Measurements from ENCODE around the gene STUM. TPM values are rescaled to one million over a fixed set of nuclear protein-coding genes. Genes with fewer than 3 reads are reported as not detected.

STUM gene
- polyA plus RNA-seq, 1 experiment = not detected

- CTCF ChIA-PET = interaction anchor here (1.3 to 2.1 kb wide), 3 partner anchors 12 to 196 kb away, joined by 3 to 7 read pairs (median 6); partner anchors contain the start of gene PARP1
- peaks cover 28% of the 10 kb centered on the region for H3K27me3 ChIP-seq (ENCODE audit: control insufficient read depth, insufficient read depth, low read length)
- H3K9me3 ChIP-seq (ENCODE audit: control insufficient read depth, insufficient read depth, low read length) = no peaks in the 10 kb centered on the region
- no peak for DNase-seq (ENCODE audit: low read depth, low spot score)
- H3K4me3 ChIP-seq (ENCODE audit: low read depth, low read length) = no peak overlapping the region
- POLR2A ChIA-PET = no interaction called here
- no peak for TF ChIP-seq CTCF (IDR thresholded peaks at IDR 0.05; ENCODE audit: low read depth, low read length)
- H3K27ac ChIP-seq (ENCODE audit: low read depth, low read length) = no peak overlapping the region
These were observed 55.4 kb downstream of the STUM start for GRCh38 chr1:226603858-226604559.

GRCh38 chr1:226604560-226605317 lies 56.2 kb downstream of the STUM start:
- ChIA-PET POLR2A (no interaction called here), CTCF (interaction anchor here (2.1 kb wide), 1 partner anchor 22 kb away, joined by 6 read pairs; no protein-coding TSS in a partner anchor)
- no peak overlapping the region for H3K27ac ChIP-seq (ENCODE audit: low read depth, low read length)
- no peak for TF ChIP-seq CTCF (IDR thresholded peaks at IDR 0.05; ENCODE audit: low read depth, low read length)
- DNase-seq (ENCODE audit: low read depth, low spot score) = no peak
- H3K9me3 ChIP-seq (ENCODE audit: control insufficient read depth, insufficient read depth, low read length) = no peaks in the 10 kb centered on the region
- H3K27me3 ChIP-seq (ENCODE audit: control insufficient read depth, insufficient read depth, low read length) = peaks cover 34% of the 10 kb centered on the region
- H3K4me3 ChIP-seq (ENCODE audit: low read depth, low read length) = no peak overlapping the region

GRCh38 chr1:226605318-226605950 lies 56.9 kb downstream of the STUM start:
- DNase-seq (ENCODE audit: low read depth, low spot score) = no peak
- no peaks in the 10 kb centered on the region for H3K9me3 ChIP-seq (ENCODE audit: control insufficient read depth, insufficient read depth, low read length)
- no peak overlapping the region for H3K27ac ChIP-seq (ENCODE audit: low read depth, low read length)
- ChIA-PET CTCF (no interaction called here), POLR2A (no interaction called here)
- no peak for TF ChIP-seq CTCF (IDR thresholded peaks at IDR 0.05; ENCODE audit: low read depth, low read length)
- H3K27me3 ChIP-seq (ENCODE audit: control insufficient read depth, insufficient read depth, low read length) = peaks cover 33% of the 10 kb centered on the region
- no peak overlapping the region for H3K4me3 ChIP-seq (ENCODE audit: low read depth, low read length)

GRCh38 chr1:226606311-226607267 lies 58.0 kb downstream of the STUM start:
- DNase-seq (ENCODE audit: low read depth, low spot score) = no peak

More at GRCh38 chr1:226606311-226607267, 58.0 kb downstream of the STUM start:
- Histone ChIP-seq H3K9me3 (ENCODE audit: control insufficient read depth, insufficient read depth, low read length) (no peaks in the 10 kb centered on the region), H3K27ac (ENCODE audit: low read depth, low read length) (no peak overlapping the region), H3K4me3 (ENCODE audit: low read depth, low read length) (no peak overlapping the region), H3K27me3 (ENCODE audit: control insufficient read depth, insufficient read depth, low read length) (peaks cover 38% of the 10 kb centered on the region)
- no peak for TF ChIP-seq CTCF (IDR thresholded peaks at IDR 0.05; ENCODE audit: low read depth, low read length)
- ChIA-PET CTCF (interaction anchor here (0.8 to 1.1 kb wide), 2 partner anchors 20 to 542 kb away, joined by 3 read pairs; no protein-coding TSS in a partner anchor), POLR2A (no interaction called here)

Measured in AG04450 (cell line).